ENCODE measurements around the gene PNPLA6. TPM values are rescaled to one million over a fixed set of nuclear protein-coding genes. Genes with fewer than 3 reads are reported as not detected.

The PNPLA6 gene
- polyA plus RNA-seq, 3 donors: 11.2 to 178 (median 14.4) TPM

DNA sequence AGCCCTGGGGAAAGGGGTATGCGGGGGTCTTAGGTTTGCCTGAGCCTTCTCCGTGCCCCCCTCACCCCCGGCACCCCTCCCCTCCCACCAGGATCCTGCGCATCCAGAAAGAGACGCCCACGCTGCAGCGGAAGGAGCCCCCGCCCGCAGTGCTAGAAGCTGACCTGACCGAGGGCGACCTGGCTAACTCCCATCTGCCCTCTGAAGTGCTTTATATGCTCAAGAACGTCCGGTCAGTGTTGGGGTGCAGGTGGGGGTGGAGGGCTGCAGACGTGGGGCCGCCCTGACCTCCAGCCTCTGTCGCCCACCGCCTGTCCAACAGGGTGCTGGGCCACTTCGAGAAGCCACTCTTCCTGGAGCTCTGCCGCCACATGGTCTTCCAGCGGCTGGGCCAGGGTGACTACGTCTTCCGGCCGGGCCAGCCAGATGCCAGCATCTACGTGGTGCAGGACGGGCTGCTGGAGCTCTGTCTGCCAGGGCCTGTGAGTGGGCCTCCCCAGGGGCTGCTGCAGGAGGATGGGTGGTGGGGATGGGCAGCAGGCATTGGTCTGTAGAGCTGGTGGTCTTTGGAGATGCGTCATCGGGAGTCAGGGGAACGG lies 4.4 kb downstream of the PNPLA6 start:
- TF ChIP-seq, protein P1, sequence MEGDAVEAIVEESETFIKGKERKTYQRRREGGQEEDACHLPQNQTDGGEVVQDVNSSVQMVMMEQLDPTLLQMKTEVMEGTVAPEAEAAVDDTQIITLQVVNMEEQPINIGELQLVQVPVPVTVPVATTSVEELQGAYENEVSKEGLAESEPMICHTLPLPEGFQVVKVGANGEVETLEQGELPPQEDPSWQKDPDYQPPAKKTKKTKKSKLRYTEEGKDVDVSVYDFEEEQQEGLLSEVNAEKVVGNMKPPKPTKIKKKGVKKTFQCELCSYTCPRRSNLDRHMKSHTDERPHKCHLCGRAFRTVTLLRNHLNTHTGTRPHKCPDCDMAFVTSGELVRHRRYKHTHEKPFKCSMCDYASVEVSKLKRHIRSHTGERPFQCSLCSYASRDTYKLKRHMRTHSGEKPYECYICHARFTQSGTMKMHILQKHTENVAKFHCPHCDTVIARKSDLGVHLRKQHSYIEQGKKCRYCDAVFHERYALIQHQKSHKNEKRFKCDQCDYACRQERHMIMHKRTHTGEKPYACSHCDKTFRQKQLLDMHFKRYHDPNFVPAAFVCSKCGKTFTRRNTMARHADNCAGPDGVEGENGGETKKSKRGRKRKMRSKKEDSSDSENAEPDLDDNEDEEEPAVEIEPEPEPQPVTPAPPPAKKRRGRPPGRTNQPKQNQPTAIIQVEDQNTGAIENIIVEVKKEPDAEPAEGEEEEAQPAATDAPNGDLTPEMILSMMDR (IDR thresholded peaks at IDR 0.05): no peak
- Mint-ChIP-seq H3K27ac (peak overlapping the region in 2 of 7 donors; percentile 15 to 55), H3K4me1 (peaks cover 47% of the 10 kb centered on the region), H3K36me3 (peaks cover 51 to 58% of the 10 kb centered on the region in 2 donors), H3K4me3 (no peak overlapping the region), H3K27me3 (ENCODE audit: low read depth in 3 of 3) (peaks cover 0 to 1% (median 0%) of the 10 kb centered on the region in 3 donors), H3K9me3 (peaks cover 0 to 5% (median 0%) of the 10 kb centered on the region in 7 donors)
- no peak overlapping the region for H3K4me2 ChIP-seq (replicated peaks; ENCODE audit: extremely low read depth, low read length, poor library complexity, severe bottlenecking)
- H3K27ac ChIP-seq (ENCODE audit: low read depth in 1 of 2, low read length in 2 of 2): no peak overlapping the region
- H3K4me3 ChIP-seq (replicated peaks in 1 of 3; ENCODE audit: low read depth in 2 of 3, low read length in 3 of 3): no peak overlapping the region
- peaks cover 12% of the 10 kb centered on the region for H3K79me2 ChIP-seq (ENCODE audit: insufficient read depth, low read length)
- H3K4me1 ChIP-seq (ENCODE audit: control insufficient read depth in 1 of 2, insufficient read depth in 2 of 2, low read length in 2 of 2): peaks cover 43 to 51% of the 10 kb centered on the region in 2 donors
- no peak overlapping the region for H3K9ac ChIP-seq (ENCODE audit: insufficient read depth, low read length, poor library complexity, severe bottlenecking)
- H2AFZ ChIP-seq (ENCODE audit: insufficient read depth, low read depth, low read length, poor library complexity, severe bottlenecking): no peak overlapping the region
- H3K27me3 ChIP-seq (ENCODE audit: control insufficient read depth in 2 of 2, insufficient read depth in 2 of 2, low read length in 2 of 2): no peaks in the 10 kb centered on the region
- H3K9me3 ChIP-seq (replicated peaks in 1 of 2; ENCODE audit: control insufficient read depth in 1 of 2, insufficient read depth in 1 of 2, low read length in 2 of 2): no peaks in the 10 kb centered on the region
- WGBS (ENCODE audit: insufficient coverage): 97% methylated on average over 18 of the region's 28 CpGs
- intact Hi-C loops (cut with micrococcal nuclease): loop anchor here (5.0 to 10.0 kb wide), 3 partner anchors 48 to 145 kb away; no protein-coding TSS in a partner anchor
- H3K36me3 ChIP-seq (replicated peaks in 1 of 2; ENCODE audit: control insufficient read depth in 1 of 2, insufficient read depth in 2 of 2, low read length in 2 of 2): peaks cover 44 to 59% of the 10 kb centered on the region in 2 donors
- no peaks in the 10 kb centered on the region for H4K20me1 ChIP-seq (ENCODE audit: insufficient read depth, low read length)
- DNase-seq: no peak

- no peaks in the 10 kb centered on the region for H3K27me3 Mint-ChIP-seq (ENCODE audit: low read depth in 3 of 3)
- Histone ChIP-seq H3K4me2 (replicated peaks; ENCODE audit: extremely low read depth, low read length, poor library complexity, severe bottlenecking) (no peak overlapping the region), H3K4me1 (ENCODE audit: control insufficient read depth in 1 of 2, insufficient read depth in 2 of 2, low read length in 2 of 2) (peaks cover 51 to 53% of the 10 kb centered on the region in 2 donors), H3K9ac (ENCODE audit: insufficient read depth, low read length, poor library complexity, severe bottlenecking) (no peak overlapping the region), H3K36me3 (replicated peaks in 1 of 2; ENCODE audit: control insufficient read depth in 1 of 2, insufficient read depth in 2 of 2, low read length in 2 of 2) (peaks cover 44 to 59% of the 10 kb centered on the region in 2 donors), H3K9me3 (replicated peaks in 1 of 2; ENCODE audit: control insufficient read depth in 1 of 2, insufficient read depth in 1 of 2, low read length in 2 of 2) (no peaks in the 10 kb centered on the region), H3K27ac (ENCODE audit: low read depth in 1 of 2, low read length in 2 of 2) (no peak overlapping the region), H3K79me2 (ENCODE audit: insufficient read depth, low read length) (peaks cover 8% of the 10 kb centered on the region), H4K20me1 (ENCODE audit: insufficient read depth, low read length) (no peaks in the 10 kb centered on the region), H3K4me3 (replicated peaks in 1 of 3; ENCODE audit: low read depth in 2 of 3, low read length in 3 of 3) (no peak overlapping the region), H2AFZ (ENCODE audit: insufficient read depth, low read depth, low read length, poor library complexity, severe bottlenecking) (no peak overlapping the region), H3K27me3 (ENCODE audit: control insufficient read depth in 2 of 2, insufficient read depth in 2 of 2, low read length in 2 of 2) (no peaks in the 10 kb centered on the region)
- no peak overlapping the region for H3K4me3 Mint-ChIP-seq
- intact Hi-C loops (cut with micrococcal nuclease): loop anchor here (5.0 to 10.0 kb wide), 2 partner anchors 49 to 114 kb away; no protein-coding TSS in a partner anchor
- H3K27ac Mint-ChIP-seq: no peak overlapping the region
- DNase-seq: no peak
- TF ChIP-seq, protein P1 (IDR thresholded peaks at IDR 0.05): no peak
- peaks cover 52 to 63% of the 10 kb centered on the region in 2 donors for H3K36me3 Mint-ChIP-seq
- peaks cover 57% of the 10 kb centered on the region for H3K4me1 Mint-ChIP-seq
- peaks cover 0 to 5% (median 0%) of the 10 kb centered on the region in 7 donors for H3K9me3 Mint-ChIP-seq
- WGBS (ENCODE audit: insufficient coverage): 89% methylated on average over 36 of the region's 39 CpGs
Measured at GRCh38 chr19:7540761-7541474, 5.4 kb downstream of the PNPLA6 start.

Data from CD14-positive monocyte (primary cell).